HS-27A (cell line): ENCODE data around the gene TMEM225B.
"Not testable (repeated sequence)": the region's sequence is repeated elsewhere in the genome, so short reads cannot be mapped to it uniquely, and the experiment has no call there.

Source experiments
- DNase-seq: peaks from one replicate; pipeline ENCODE4 v3.0.0-alpha.2; 2012; ENCODE audit warnings: low read depth, missing footprints

The TMEM225B gene

DNA sequence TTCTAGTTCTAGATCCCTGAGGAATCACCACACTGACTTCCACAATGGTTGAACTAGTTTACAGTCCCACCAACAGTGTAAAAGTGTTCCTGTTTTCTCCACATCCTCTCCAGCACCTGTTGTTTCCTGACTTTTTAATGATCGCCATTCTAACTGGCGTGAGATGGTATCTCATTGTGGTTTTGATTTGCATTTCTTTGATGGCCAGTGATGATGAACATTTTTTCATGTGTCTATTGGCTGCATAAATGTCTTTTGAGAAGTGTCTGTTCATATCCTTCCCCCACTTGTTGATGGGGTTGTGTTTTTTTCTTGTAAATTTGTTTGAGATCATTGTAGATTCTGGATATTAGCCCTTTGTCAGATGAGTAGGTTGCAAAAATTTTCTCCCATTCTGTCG, 56.6 kb downstream of the TMEM225B start:
- not testable (repeated sequence) for DNase-seq

DNA sequence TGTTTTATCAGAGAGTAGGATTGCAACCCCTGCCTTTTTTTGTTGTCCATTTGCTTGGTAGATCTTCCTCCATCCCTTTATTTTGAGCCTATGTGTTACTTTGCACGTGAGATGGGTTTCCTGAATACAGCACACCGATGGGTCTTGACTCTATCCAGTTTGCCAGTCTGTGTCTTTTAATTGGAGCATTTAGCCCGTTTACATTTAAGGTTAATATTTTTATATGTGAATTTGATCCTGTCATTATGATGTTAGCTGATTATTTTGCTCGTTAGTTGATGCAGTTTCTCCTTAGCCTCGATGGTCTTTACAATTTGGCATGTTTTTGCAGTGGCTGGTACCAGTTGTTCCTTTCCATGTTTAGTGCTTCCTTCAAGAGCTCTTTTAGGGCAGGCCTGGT, 59.8 kb downstream of the TMEM225B start:
- DNase-seq: not testable (repeated sequence)
